Bronchial epithelial cell (primary cell): ENCODE data around the gene TKFC. TPM values are rescaled to one million over a fixed set of nuclear protein-coding genes. Genes with fewer than 3 reads are reported as not detected.

Source experiments
- DNase-seq: peaks from one replicate; pipeline ENCODE4 v3.0.0-alpha.2; 2010; ENCODE audit warnings: low read depth
- FAIRE-seq: peaks from 2 replicates; lab custom pipeline; 2011; peaks lifted over from hg19 to GRCh38; lab: Jason Lieb, UNC
- H3K27me3 ChIP-seq: 2 replicates; pipeline ENCODE4 v1.5.1; 2011; ENCODE audit warnings: low read length; ENCODE audit not compliant: control insufficient read depth, insufficient read depth
- H3K36me3 ChIP-seq: 2 replicates; pipeline ENCODE4 v1.5.1; 2011; ENCODE audit warnings: low read length; ENCODE audit not compliant: control insufficient read depth, insufficient read depth
- H3K4me3 ChIP-seq: 2 replicates; pipeline ENCODE4 v1.5.1; 2011; ENCODE audit warnings: mild to moderate bottlenecking, low read depth, low read length, control low read depth
- total RNA-seq: library from RNA; depleted of rRNA; stranded (reverse); fragments of >200 nt; gene quantifications from 2 replicates; pipeline ENCODE4 v1.2.1, GENCODE V29; 2014
- TF ChIP-seq, protein P1 (sequence below): IDR thresholded peaks from 2 replicates; pipeline ENCODE4 v1.5.1; 2011; ENCODE audit warnings: mild to moderate bottlenecking, moderate library complexity, low read length, control low read depth, inconsistent platforms; ENCODE audit not compliant: insufficient read depth, severe bottlenecking

Gene TKFC, protein sequence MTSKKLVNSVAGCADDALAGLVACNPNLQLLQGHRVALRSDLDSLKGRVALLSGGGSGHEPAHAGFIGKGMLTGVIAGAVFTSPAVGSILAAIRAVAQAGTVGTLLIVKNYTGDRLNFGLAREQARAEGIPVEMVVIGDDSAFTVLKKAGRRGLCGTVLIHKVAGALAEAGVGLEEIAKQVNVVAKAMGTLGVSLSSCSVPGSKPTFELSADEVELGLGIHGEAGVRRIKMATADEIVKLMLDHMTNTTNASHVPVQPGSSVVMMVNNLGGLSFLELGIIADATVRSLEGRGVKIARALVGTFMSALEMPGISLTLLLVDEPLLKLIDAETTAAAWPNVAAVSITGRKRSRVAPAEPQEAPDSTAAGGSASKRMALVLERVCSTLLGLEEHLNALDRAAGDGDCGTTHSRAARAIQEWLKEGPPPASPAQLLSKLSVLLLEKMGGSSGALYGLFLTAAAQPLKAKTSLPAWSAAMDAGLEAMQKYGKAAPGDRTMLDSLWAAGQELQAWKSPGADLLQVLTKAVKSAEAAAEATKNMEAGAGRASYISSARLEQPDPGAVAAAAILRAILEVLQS
- 22.3 and 22.9 TPM in 2 replicates for total RNA-seq

DNA sequence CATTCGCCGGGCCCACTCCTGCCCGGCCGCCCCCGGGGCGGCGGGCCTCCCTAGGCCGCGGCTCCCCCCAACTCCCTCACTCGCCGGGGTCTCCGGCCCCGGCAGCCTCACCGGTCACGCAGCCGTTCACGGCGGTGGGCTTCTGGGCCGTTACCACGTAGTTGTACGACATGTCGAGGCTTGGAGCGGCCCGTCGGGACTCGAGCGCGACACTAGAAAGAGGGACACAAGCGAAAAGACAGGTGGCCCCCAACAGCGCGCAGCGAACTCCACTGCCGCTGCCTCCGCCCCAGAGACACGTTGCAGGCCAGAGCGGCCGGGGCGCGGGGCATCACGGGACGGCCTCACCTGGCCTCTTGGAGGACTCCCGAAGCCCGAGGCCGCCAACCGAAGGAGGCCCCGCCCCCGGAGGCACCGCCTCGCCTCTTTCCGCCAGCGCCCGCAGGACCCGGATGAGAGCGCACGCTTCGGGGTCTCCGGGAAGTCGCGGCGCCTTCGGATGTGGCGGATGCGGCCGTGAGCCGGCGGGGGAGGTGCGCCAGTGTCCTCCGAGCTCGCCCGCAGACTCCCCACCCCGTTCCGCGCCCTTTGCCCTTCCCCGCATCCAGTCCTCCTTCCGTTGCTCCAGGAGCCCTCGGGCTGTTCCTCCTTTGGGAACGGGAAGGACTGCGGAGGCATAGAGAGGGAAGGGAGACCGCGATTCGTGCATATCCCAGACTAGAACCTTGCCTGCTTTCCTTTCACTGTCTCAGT lies at the start of gene TKFC, which contains the start of gene DDB1:
Gene TKFC (plus strand): TSS at position 432 of the 753 bp plus-strand sequence. CDS start 1,501 bp downstream, outside the sequence.
Gene DDB1 (minus strand): TSS at position 309 of the 753 bp plus-strand sequence. CDS start 137 bp downstream, at position 172.
- FAIRE-seq (no peak), DNase-seq (peak; percentile 79)
- Histone ChIP-seq H3K36me3 (peaks cover 3% of the 10 kb centered on the region), H3K27me3 (no peaks in the 10 kb centered on the region), H3K4me3 (peak within 1 kb of the TSS; percentile 92)
- TF ChIP-seq, protein P1, sequence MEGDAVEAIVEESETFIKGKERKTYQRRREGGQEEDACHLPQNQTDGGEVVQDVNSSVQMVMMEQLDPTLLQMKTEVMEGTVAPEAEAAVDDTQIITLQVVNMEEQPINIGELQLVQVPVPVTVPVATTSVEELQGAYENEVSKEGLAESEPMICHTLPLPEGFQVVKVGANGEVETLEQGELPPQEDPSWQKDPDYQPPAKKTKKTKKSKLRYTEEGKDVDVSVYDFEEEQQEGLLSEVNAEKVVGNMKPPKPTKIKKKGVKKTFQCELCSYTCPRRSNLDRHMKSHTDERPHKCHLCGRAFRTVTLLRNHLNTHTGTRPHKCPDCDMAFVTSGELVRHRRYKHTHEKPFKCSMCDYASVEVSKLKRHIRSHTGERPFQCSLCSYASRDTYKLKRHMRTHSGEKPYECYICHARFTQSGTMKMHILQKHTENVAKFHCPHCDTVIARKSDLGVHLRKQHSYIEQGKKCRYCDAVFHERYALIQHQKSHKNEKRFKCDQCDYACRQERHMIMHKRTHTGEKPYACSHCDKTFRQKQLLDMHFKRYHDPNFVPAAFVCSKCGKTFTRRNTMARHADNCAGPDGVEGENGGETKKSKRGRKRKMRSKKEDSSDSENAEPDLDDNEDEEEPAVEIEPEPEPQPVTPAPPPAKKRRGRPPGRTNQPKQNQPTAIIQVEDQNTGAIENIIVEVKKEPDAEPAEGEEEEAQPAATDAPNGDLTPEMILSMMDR, result no peak

DNA sequence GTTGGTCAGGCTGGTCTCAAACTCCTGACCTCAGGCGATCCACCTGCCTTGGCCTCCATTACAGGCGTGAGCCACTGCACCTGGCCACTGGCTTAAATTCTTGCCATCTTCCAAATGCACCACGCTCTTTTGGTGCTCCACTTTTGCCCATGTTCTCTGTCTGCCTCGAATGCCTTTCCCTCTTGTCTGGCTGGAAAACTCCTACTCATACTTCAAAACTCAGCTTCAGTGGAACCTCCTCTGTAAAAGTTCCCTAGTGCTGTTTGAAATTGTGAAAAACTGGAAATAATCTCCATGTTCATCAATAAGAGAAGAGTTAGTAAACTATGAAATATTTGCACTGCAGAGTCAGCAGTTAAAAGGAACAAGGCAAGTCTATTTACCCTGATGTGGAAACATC lies 49.4 kb upstream of the TKFC start:
- no peak overlapping the region for H3K4me3 ChIP-seq
- no peaks in the 10 kb centered on the region for H3K27me3 ChIP-seq
- TF ChIP-seq, protein P1, result no peak
- H3K36me3 ChIP-seq, result no peaks in the 10 kb centered on the region
- FAIRE-seq (no peak), DNase-seq (no peak)

DNA sequence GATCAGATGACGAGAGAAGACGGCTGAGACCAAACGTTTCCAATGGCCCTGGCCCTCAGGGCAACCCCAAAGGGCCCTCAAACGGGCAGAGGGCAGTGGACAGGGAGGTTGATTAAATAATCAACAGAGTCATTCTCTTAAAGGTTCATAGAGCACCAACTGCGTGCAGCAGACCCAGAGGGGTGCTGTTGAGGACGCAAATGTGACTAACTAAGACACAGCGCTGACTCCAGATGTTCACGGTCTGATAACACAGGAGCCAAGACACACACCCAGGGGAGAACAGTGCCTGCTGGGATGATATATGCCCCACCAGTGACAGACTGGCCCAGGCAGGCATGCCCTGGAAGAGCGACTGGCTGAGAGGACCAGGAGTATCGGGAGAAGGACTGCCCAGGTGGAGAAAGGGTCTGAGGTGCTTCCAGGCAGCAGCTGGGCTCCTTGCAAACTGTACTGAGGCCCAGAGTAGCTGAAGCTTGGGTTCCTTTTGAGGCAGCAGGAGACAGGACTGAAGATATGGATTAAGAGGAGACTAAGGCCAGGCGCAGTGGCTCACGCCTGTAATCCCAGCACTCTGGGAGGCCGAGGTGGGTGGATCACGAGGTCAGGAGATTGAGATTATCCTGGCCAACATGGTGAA lies 45.6 kb upstream of the TKFC start:
- Histone ChIP-seq H3K36me3 (no peaks in the 10 kb centered on the region), H3K4me3 (no peak overlapping the region), H3K27me3 (no peaks in the 10 kb centered on the region)
- DNase-seq, result no peak
- FAIRE-seq, result no peak
- TF ChIP-seq, protein P1, result no peak

DNA sequence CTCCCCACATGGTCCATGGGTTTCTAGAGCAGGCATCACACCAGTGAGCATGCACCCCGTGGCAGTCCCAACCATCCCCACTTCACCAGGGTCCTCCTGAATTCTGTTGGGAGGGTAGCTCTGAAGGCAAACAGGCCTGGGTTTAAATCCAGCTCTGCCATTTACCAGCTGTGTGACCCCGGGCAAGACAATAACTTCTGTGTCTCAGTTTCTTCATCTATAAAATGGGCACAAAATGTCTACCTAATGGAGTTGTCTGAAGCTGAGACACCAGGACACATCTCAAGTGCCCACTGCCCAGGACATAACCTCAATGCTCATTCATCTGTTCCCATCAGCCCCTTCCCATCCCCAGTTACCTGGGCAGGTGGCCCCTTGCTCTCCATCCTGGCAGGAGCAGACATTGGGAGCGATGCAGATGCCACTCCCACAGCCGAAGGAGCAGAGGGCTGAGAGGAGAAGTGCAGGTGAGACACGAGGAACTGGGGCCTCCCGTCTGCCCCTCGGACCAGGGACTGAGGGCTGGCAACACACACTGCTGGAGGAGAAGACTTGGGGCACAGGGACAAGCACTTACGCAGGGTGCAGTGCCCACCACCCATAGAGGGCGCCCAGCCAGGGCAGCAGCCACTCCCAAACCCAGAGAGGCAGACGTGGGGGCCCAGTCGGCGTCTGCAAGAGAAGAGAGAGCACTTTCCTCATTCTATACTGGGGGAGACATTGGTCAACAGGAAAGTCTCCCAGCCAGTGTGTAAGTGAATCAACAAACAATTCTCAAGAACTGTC lies 41.9 kb upstream of the TKFC start:
- DNase-seq (no peak), FAIRE-seq (no peak)
- H3K36me3 ChIP-seq, result no peaks in the 10 kb centered on the region
- no peak overlapping the region for H3K4me3 ChIP-seq
- TF ChIP-seq, protein P1, result peak; percentile 6
- H3K27me3 ChIP-seq, result peaks cover 2% of the 10 kb centered on the region

DNA sequence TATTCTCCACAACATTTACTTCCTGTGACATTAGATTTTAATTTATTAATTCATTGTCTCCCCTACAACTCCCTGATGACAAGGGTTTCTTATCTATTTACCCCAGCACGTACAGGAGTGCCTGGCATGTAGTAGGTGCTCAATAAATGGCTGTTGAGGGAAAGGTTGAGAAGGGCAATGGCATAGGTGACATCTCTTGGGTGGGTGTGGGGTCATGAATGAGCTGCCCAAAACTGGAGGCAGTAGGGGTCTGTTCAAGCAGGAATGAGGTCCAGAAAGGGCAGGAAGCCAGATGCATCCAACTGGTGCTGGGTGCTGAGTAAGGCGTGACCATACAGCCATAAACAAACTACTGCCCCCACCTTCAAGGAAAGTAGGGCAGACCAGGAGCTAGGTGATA lies 40.7 kb upstream of the TKFC start:
- Histone ChIP-seq H3K27me3 (peaks cover 2% of the 10 kb centered on the region), H3K36me3 (no peaks in the 10 kb centered on the region), H3K4me3 (no peak overlapping the region)
- FAIRE-seq (no peak), DNase-seq (no peak)
- TF ChIP-seq, protein P1, result no peak
